Jurkat, Clone E6-1 (cell line): ENCODE results near the gene DYNC2I2.

Experiments
- DNase-seq: peaks from one replicate; pipeline ENCODE4 v3.0.0-alpha.2; 2011; ENCODE audit warnings: low read depth, low spot score
- H3K4me3 ChIP-seq: 2 replicates; pipeline ENCODE4 v1.5.1; 2011; ENCODE audit warnings: mild to moderate bottlenecking, low read length, control low read depth, moderate library complexity

DYNC2I2 gene

DNA sequence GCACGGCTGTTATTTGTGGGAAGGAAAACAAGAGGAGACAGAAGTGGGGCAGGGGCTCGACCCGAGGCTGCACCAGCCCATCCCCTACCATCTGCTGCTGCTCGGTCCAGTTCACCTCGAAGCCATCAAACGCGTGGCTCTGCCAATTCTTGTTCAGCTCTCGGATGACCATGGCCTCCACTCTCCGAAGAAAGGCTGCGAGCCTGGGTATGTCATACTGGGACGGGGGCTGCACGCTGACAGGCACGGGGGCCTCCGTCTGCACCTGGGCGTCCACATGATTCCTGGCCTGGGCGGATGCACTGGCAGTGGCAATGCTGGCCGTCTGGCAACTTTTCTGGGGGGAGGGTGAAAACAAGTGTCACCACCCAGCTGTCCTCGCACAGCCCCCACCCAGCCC is 16.0 kb downstream of the DYNC2I2 start:
- no peak for DNase-seq
- H3K4me3 ChIP-seq = no peak overlapping the region

DNA sequence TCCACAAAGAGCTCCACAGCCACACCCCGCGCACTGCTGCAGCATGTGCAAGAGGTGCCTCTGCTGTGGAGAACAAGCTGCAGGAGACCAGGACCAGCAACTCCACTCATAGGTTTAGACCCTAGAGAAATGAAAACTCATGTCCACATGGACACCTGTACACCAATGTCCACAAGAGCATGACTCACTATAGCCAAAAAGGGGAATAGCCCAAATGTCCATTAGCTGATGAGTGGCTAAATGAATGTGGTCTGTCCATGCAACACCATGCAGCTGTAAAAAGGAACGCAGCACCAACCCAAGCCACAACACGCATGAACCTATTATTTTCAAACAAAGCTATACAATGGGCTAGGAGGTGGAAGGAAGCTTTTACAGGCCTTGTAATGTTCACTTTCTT is 18.1 kb downstream of the DYNC2I2 start:
- no peak for DNase-seq
- no peak overlapping the region for H3K4me3 ChIP-seq

DNA sequence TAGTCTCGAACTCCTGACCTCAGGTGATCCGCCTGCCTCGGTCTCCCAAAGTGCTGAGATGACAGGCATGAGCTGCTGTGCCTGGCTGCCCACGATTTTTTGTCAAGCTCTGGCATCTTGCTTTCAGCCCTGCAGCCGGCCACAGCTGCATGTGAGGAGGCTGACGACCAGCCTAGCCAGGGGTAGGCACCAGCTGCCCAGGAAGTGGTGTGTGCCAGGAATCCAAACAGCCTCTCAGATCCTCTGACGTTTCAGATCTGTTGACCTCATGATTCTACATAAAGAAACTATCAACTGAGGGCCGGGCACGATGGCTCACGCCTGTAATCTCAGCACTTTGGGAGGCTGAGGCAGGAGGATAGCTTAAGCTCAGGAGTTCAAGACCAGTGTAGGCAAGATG is 19.0 kb downstream of the DYNC2I2 start:
- no peak for DNase-seq
- no peak overlapping the region for H3K4me3 ChIP-seq

- no peak overlapping the region for H3K4me3 ChIP-seq
Observed at GRCh38 chr9:128636556-128637530, 19.8 kb downstream of the DYNC2I2 start.

GRCh38 chr9:128636024-128636390 is 20.6 kb downstream of the DYNC2I2 start:
- H3K4me3 ChIP-seq = no peak overlapping the region
- DNase-seq = no peak

More at GRCh38 chr9:128636556-128637530, 19.8 kb downstream of the DYNC2I2 start:
- DNase-seq = no peak

- DNase-seq = no peak
Observed at GRCh38 chr9:128635266-128636023, 21.2 kb downstream of the DYNC2I2 start.

DNA sequence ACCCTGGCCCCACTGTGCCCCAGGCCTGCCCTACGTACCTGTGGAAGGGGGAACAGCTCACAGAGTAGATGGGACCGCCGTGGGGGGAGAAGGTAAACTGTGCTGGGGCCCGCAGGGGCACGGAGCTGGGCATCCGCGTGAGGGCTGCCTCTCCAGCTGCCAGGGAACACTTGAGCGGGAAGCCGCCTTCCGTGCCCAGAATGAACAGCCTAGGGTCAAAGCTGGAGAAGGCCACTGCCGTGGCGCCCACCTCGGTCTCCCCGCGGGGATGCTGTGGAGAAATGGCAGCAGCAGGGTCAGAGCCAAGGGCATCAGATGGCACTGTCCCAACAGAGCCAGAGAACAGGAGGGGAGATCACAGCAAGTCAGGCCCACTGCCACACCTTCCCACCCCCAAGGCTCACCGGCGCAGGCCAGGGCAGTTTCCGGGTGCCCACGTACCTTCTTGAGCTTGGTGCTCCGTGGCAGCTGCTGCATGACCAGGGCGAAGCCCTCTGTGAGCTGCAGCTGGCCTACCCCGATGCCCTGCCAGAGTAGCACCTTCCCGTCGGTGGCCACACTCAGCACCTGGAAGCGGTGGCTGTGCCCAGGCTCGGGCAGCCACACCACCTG is 21.9 kb downstream of the DYNC2I2 start:
- DNase-seq = no peak
- no peak overlapping the region for H3K4me3 ChIP-seq

More at GRCh38 chr9:128635266-128636023, 21.2 kb downstream of the DYNC2I2 start:
- no peak overlapping the region for H3K4me3 ChIP-seq

GRCh38 chr9:128634111-128634510 is 22.5 kb downstream of the DYNC2I2 start:
- H3K4me3 ChIP-seq = no peak overlapping the region
- no peak for DNase-seq

DNA sequence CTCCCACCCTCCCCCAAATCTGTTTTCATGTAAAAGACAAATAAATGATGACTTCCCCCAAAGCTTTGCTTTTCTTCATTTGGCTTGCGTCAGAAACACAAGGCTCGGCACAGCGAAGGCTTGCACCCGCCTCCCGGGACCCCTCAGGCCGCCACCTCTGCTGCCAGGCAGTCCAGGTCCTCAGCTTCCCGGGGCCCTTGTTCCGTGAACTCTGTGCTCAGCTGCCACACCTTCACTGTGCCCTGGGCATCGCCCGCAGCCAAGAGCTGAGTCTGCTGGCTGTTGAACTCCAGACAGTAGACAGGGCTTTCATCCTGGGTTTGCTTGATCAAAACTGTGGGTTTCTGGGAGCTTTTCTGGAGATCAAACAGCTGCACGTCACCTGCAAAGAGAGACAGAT is 23.0 kb downstream of the DYNC2I2 start:
- DNase-seq = no peak
- no peak overlapping the region for H3K4me3 ChIP-seq

- DNase-seq = no peak
- H3K4me3 ChIP-seq = no peak overlapping the region
Observed at GRCh38 chr9:128633057-128633456, 23.6 kb downstream of the DYNC2I2 start.

DNA sequence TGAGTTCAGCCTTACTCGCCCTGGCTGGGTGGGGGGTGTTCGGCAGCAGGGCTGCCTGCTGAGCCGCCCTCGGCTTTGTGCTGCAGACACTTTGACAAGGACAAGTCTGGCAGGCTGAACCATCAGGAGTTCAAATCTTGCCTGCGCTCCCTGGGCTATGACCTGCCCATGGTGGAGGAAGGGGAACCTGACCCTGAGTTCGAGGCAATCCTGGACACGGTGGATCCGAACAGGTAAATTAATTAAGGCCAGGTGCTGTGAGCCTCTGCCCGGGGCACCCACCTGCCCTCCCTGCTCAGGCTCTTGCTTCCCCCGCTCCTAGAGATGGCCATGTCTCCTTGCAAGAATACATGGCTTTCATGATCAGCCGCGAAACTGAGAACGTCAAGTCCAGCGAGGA is 24.2 kb downstream of the DYNC2I2 start:
- H3K4me3 ChIP-seq = no peak overlapping the region

DNA sequence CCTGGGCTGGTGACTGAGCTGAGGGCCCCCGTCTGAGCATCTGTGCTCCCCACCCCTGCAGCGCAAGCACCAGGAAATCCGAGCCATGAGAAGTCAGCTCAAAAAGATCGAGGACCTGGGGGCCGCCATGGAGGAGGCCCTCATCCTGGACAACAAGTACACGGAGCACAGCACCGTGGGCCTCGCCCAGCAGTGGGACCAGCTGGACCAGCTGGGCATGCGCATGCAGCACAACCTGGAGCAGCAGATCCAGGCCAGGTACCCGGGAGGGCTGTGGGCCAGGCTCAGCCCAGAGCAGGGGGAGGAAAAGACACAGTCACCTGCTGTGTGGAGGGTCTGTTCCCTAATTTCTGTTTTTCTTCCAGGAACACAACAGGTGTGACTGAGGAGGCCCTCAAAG is 24.6 kb downstream of the DYNC2I2 start:
- no peak overlapping the region for H3K4me3 ChIP-seq
- DNase-seq = no peak

More for the DNA sequence above, 24.2 kb downstream of the DYNC2I2 start:
- DNase-seq = no peak

GRCh38 chr9:128631636-128632035 is 25.0 kb downstream of the DYNC2I2 start:
- no peak overlapping the region for H3K4me3 ChIP-seq
- DNase-seq = no peak

DNA sequence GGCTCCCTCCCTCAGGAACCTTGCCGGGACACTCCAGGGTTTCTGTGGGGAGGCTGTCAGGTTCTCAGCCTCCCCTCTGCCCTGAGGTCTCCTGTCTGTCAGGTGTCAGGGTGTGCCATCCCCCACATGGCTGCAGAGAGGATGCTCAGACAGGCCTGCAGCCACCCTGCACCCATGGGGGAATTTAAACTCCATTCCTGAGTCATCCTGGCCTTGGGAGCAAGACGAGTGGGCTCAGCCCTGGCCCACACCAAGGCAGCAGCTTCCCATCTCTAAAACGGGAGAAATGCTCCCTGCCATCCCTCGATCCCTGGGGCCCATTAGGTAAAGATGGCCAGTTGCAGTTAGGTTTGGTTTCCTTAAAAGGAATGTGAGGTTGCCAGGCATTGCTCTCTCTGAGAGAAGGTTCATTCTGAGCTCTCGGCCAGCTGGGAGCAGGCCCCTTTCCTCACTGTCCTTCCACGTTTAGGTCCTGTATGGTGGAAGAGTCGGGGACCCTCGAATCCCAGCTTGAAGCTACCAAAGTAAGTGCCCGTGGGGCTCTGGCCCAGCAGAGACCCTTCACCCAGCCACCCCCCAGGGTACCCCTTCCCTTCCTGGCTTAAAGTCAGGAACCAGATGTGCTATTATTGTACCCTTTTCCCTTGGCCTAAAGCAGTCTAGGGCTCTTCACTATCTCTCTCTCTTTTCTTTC is 26.6 kb downstream of the DYNC2I2 start:
- H3K4me3 ChIP-seq = no peak overlapping the region
- no peak for DNase-seq

DNA sequence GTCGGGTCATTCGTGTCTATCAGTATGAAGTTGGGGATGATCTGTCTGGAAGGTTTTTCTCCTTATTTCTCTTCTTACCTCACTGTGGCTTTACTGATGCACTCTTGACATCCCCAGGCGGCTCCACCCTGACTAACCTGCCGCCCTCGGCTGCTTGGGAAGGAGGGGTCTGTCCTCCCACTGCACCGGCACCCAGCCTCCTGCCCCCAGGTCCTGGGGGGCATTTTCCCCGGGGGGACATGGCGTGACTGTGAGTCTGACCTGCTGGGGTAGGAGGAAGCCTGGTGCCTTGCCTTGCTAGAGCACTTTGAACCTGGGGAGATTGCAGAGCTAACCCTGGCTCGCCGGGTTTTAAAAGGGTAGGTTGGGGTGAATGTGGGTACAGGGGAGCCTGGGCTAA is 27.5 kb downstream of the DYNC2I2 start:
- no peak overlapping the region for H3K4me3 ChIP-seq
- no peak for DNase-seq

DNA sequence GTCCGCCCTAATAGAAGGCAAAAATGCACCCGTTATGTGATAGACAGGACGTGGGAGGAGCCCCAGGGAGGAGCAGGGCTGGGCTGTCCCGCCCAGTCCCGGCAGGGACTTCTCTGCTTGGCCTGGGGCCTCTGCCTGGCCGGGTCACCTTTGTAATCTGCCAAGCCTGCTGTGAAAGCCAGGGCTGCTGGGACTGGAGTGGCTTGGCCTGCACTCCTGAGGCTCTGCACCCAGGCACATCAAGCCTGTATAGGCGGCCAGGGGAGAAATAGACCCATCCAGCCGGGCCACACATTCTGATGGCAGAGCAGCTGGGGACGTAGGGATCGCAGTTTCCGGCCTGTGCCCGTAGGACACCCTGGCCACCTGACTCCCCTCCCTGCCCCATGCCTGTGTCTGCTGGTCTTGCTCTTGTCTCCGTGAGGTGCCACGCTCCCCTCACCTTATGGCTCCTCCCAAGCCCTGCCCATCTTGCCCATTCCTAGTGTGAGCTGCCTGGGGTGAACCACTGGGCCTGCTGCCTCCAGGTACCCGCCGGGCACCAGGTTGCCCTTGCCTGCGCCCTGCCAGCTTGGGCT is 28.1 kb downstream of the DYNC2I2 start:
- DNase-seq = no peak
- H3K4me3 ChIP-seq = no peak overlapping the region

- DNase-seq = no peak
- no peak overlapping the region for H3K4me3 ChIP-seq
Observed at GRCh38 chr9:128627906-128628305, 28.7 kb downstream of the DYNC2I2 start.

- H3K4me3 ChIP-seq = no peak overlapping the region
- DNase-seq = no peak
Observed at GRCh38 chr9:128627127-128627715, 29.4 kb downstream of the DYNC2I2 start.

- DNase-seq = no peak
- H3K4me3 ChIP-seq = no peak overlapping the region
Observed at GRCh38 chr9:128626181-128626580, 30.5 kb downstream of the DYNC2I2 start.
